Activated T-cell treated with anti-CD3 and anti-CD28 coated beads, Interleukin-2, amount 50 U/mL, for 24 hours (primary cell): Measurements from ENCODE around the gene SLC18B1.
"Not testable (repeated sequence)": the region's sequence is repeated elsewhere in the genome, so short reads cannot be mapped to it uniquely, and the experiment has no call there.

Experiments used
- DNase-seq: peaks from one replicate; pipeline ENCODE4 v3.0.0-alpha.2; 2020
- H3K27ac Mint-ChIP-seq: 2 replicates; pipeline ENCODE4 v1.8.0; 2020; ENCODE audit warnings: mild to moderate bottlenecking, mixed read lengths
- H3K27me3 Mint-ChIP-seq: 2 replicates; pipeline ENCODE4 v1.8.0; 2020; ENCODE audit warnings: mixed read lengths
- H3K36me3 Mint-ChIP-seq: 2 replicates; pipeline ENCODE4 v1.8.0; 2020; ENCODE audit warnings: low read depth, mixed read lengths
- H3K4me1 Mint-ChIP-seq: 2 replicates; pipeline ENCODE4 v1.8.0; 2020; ENCODE audit warnings: low read depth, mixed read lengths
- H3K4me3 Mint-ChIP-seq: 2 replicates; pipeline ENCODE4 v1.8.0; 2020; ENCODE audit warnings: mild to moderate bottlenecking, moderate library complexity, mixed read lengths
- H3K9me3 Mint-ChIP-seq: 2 replicates; pipeline ENCODE4 v1.8.0; 2020; ENCODE audit warnings: mixed read lengths

Gene SLC18B1

GRCh38 chr6:132780770-132781371 lies 17.6 kb downstream of the SLC18B1 start:
- Mint-ChIP-seq H3K27me3 (no peaks in the 10 kb centered on the region), H3K27ac (no peak overlapping the region), H3K36me3 (peaks cover 72% of the 10 kb centered on the region), H3K4me3 (no peak overlapping the region), H3K4me1 (no peaks in the 10 kb centered on the region), H3K9me3 (no peaks in the 10 kb centered on the region)
- no peak for DNase-seq

GRCh38 chr6:132777881-132778280 lies 20.6 kb downstream of the SLC18B1 start:
- H3K36me3 Mint-ChIP-seq = peaks cover 72% of the 10 kb centered on the region
- H3K9me3 Mint-ChIP-seq, H3K4me3 Mint-ChIP-seq, H3K27me3 Mint-ChIP-seq, H3K4me1 Mint-ChIP-seq, H3K27ac Mint-ChIP-seq, DNase-seq: not testable (repeated sequence)

- H3K27me3 Mint-ChIP-seq = no peaks in the 10 kb centered on the region
- peak; percentile 32 for DNase-seq
- peaks cover 19% of the 10 kb centered on the region for H3K4me1 Mint-ChIP-seq
- H3K36me3 Mint-ChIP-seq = peaks cover 36% of the 10 kb centered on the region
- H3K9me3 Mint-ChIP-seq = no peaks in the 10 kb centered on the region
- no peak overlapping the region for H3K27ac Mint-ChIP-seq
- no peak overlapping the region for H3K4me3 Mint-ChIP-seq
Measured at GRCh38 chr6:132768051-132768517, 30.4 kb downstream of the SLC18B1 start.

- Mint-ChIP-seq H3K9me3 (no peaks in the 10 kb centered on the region), H3K27me3 (no peaks in the 10 kb centered on the region), H3K4me1 (peaks cover 38% of the 10 kb centered on the region), H3K27ac (no peak overlapping the region), H3K36me3 (peaks cover 21% of the 10 kb centered on the region), H3K4me3 (no peak overlapping the region)
- DNase-seq = no peak
Measured at GRCh38 chr6:132765560-132765959, 32.9 kb downstream of the SLC18B1 start.

GRCh38 chr6:132764370-132764769 lies 34.1 kb downstream of the SLC18B1 start:
- Mint-ChIP-seq H3K4me1 (peaks cover 44% of the 10 kb centered on the region), H3K27me3 (no peaks in the 10 kb centered on the region), H3K4me3 (no peak overlapping the region), H3K36me3 (peaks cover 14% of the 10 kb centered on the region), H3K27ac (peak overlapping the region; percentile 84), H3K9me3 (no peaks in the 10 kb centered on the region)
- DNase-seq = no peak

- H3K27ac Mint-ChIP-seq = peak overlapping the region; percentile 84
- DNase-seq = peak; percentile 46
- H3K4me1 Mint-ChIP-seq = peaks cover 46% of the 10 kb centered on the region
- no peaks in the 10 kb centered on the region for H3K27me3 Mint-ChIP-seq
- H3K36me3 Mint-ChIP-seq = peaks cover 6% of the 10 kb centered on the region
- H3K4me3 Mint-ChIP-seq = peak overlapping the region; percentile 73
- H3K9me3 Mint-ChIP-seq = no peaks in the 10 kb centered on the region
Measured at GRCh38 chr6:132763269-132763668, 35.2 kb downstream of the SLC18B1 start.

GRCh38 chr6:132760256-132760655 lies 38.2 kb downstream of the SLC18B1 start:
- no peak overlapping the region for H3K27ac Mint-ChIP-seq

GRCh38 chr6:132758689-132759088 lies 39.7 kb downstream of the SLC18B1 start:
- H3K4me1 Mint-ChIP-seq = peaks cover 33% of the 10 kb centered on the region
- no peak for DNase-seq
- H3K27ac Mint-ChIP-seq = no peak overlapping the region
- H3K4me3 Mint-ChIP-seq = no peak overlapping the region
- H3K36me3 Mint-ChIP-seq = peaks cover 17% of the 10 kb centered on the region
- H3K9me3 Mint-ChIP-seq = no peaks in the 10 kb centered on the region
- H3K27me3 Mint-ChIP-seq = no peaks in the 10 kb centered on the region

More at GRCh38 chr6:132760256-132760655, 38.2 kb downstream of the SLC18B1 start:
- H3K27me3 Mint-ChIP-seq = no peaks in the 10 kb centered on the region
- DNase-seq = no peak
- no peak overlapping the region for H3K4me3 Mint-ChIP-seq
- H3K4me1 Mint-ChIP-seq = peaks cover 46% of the 10 kb centered on the region
- H3K9me3 Mint-ChIP-seq = no peaks in the 10 kb centered on the region
- peaks cover 10% of the 10 kb centered on the region for H3K36me3 Mint-ChIP-seq

- peaks cover 50% of the 10 kb centered on the region for H3K36me3 Mint-ChIP-seq
- no peak overlapping the region for H3K27ac Mint-ChIP-seq
- H3K4me1 Mint-ChIP-seq = peaks cover 26% of the 10 kb centered on the region
- DNase-seq = no peak
- no peaks in the 10 kb centered on the region for H3K9me3 Mint-ChIP-seq
- no peak overlapping the region for H3K4me3 Mint-ChIP-seq
- H3K27me3 Mint-ChIP-seq = no peaks in the 10 kb centered on the region
Measured at GRCh38 chr6:132752255-132752654, 46.2 kb downstream of the SLC18B1 start.

GRCh38 chr6:132751828-132752227 lies 46.6 kb downstream of the SLC18B1 start:
- peaks cover 53% of the 10 kb centered on the region for H3K36me3 Mint-ChIP-seq
- no peak overlapping the region for H3K27ac Mint-ChIP-seq
- no peak overlapping the region for H3K4me3 Mint-ChIP-seq

GRCh38 chr6:132751306-132751705 lies 47.1 kb downstream of the SLC18B1 start:
- H3K4me1 Mint-ChIP-seq = peaks cover 26% of the 10 kb centered on the region
- DNase-seq = no peak
- peaks cover 59% of the 10 kb centered on the region for H3K36me3 Mint-ChIP-seq
- no peaks in the 10 kb centered on the region for H3K27me3 Mint-ChIP-seq
- no peak overlapping the region for H3K4me3 Mint-ChIP-seq
- H3K9me3 Mint-ChIP-seq = no peaks in the 10 kb centered on the region
- H3K27ac Mint-ChIP-seq = no peak overlapping the region

More at GRCh38 chr6:132751828-132752227, 46.6 kb downstream of the SLC18B1 start:
- Mint-ChIP-seq H3K27me3 (no peaks in the 10 kb centered on the region), H3K4me1 (peaks cover 26% of the 10 kb centered on the region), H3K9me3 (no peaks in the 10 kb centered on the region)
- no peak for DNase-seq

GRCh38 chr6:132750455-132751248 lies 47.8 kb downstream of the SLC18B1 start:
- Mint-ChIP-seq H3K27me3 (no peaks in the 10 kb centered on the region), H3K4me3 (no peak overlapping the region), H3K27ac (no peak overlapping the region), H3K36me3 (peaks cover 62% of the 10 kb centered on the region), H3K9me3 (no peaks in the 10 kb centered on the region), H3K4me1 (peaks cover 26% of the 10 kb centered on the region)
- DNase-seq = no peak

GRCh38 chr6:132749111-132749510 lies 49.3 kb downstream of the SLC18B1 start:
- Mint-ChIP-seq H3K9me3 (no peaks in the 10 kb centered on the region), H3K4me1 (peaks cover 26% of the 10 kb centered on the region), H3K4me3 (no peak overlapping the region), H3K27ac (no peak overlapping the region), H3K36me3 (peaks cover 71% of the 10 kb centered on the region), H3K27me3 (no peaks in the 10 kb centered on the region)
- no peak for DNase-seq

- DNase-seq = no peak
- H3K36me3 Mint-ChIP-seq = peaks cover 73% of the 10 kb centered on the region
- no peak overlapping the region for H3K27ac Mint-ChIP-seq
- peaks cover 26% of the 10 kb centered on the region for H3K4me1 Mint-ChIP-seq
- H3K27me3 Mint-ChIP-seq = no peaks in the 10 kb centered on the region
- peaks cover 5% of the 10 kb centered on the region for H3K9me3 Mint-ChIP-seq
- H3K4me3 Mint-ChIP-seq = no peak overlapping the region
Measured at GRCh38 chr6:132748446-132748845, 50.0 kb downstream of the SLC18B1 start.

GRCh38 chr6:132746048-132746447 lies 52.4 kb downstream of the SLC18B1 start:
- Mint-ChIP-seq H3K4me1 (peaks cover 13% of the 10 kb centered on the region), H3K27ac (no peak overlapping the region), H3K27me3 (no peaks in the 10 kb centered on the region), H3K9me3 (peaks cover 11% of the 10 kb centered on the region), H3K4me3 (no peak overlapping the region), H3K36me3 (peaks cover 73% of the 10 kb centered on the region)
- DNase-seq = no peak
